CD14-positive monocyte (primary cell): Measurements from ENCODE around the gene KCNIP3. TPM values are rescaled to one million over a fixed set of nuclear protein-coding genes. Genes with fewer than 3 reads are reported as not detected.

ENCODE experiments used
- DNase-seq, 3 donors: peaks; one replicate each; pipeline ENCODE4 v3.0.0-alpha.2; 2011 to 2022
- H2AFZ ChIP-seq: 2 replicates; pipeline ENCODE4 v1.6.0; 2012; ENCODE audit warnings: mild to moderate bottlenecking, low read depth, low read length, inconsistent platforms; ENCODE audit not compliant: insufficient read depth, poor library complexity, severe bottlenecking
- H3K27ac ChIP-seq, 2 donors: 1 replicate in 1 of 2; 2 replicates in 1 of 2; pipeline ENCODE4 v1.5.1; 2012 to 2013; ENCODE audit warnings: low read length in 2 of 2, control low read depth in 1 of 2, inconsistent platforms in 1 of 2, low read depth in 1 of 2, mild to moderate bottlenecking in 1 of 2
- H3K27me3 ChIP-seq, 2 donors: one replicate each; pipeline versions ENCODE4 v1.6.0 to v1.6.1; 2011 to 2013; ENCODE audit warnings: low read length in 2 of 2; ENCODE audit not compliant: control insufficient read depth in 2 of 2, insufficient read depth in 2 of 2
- H3K36me3 ChIP-seq, 2 donors: replicated peaks in 1 of 2; 1 replicate in 1 of 2; 2 replicates in 1 of 2; pipeline versions ENCODE4 v1.5.1 to v1.6.1; 2012 to 2013; ENCODE audit warnings: low read length in 2 of 2, control low read depth in 1 of 2, inconsistent platforms in 1 of 2, mild to moderate bottlenecking in 1 of 2; ENCODE audit not compliant: insufficient read depth in 2 of 2, control insufficient read depth in 1 of 2
- H3K4me1 ChIP-seq, 2 donors: 1 replicate in 1 of 2; 2 replicates in 1 of 2; pipeline versions ENCODE4 v1.5.1 to v1.6.1; 2012 to 2013; ENCODE audit warnings: low read length in 2 of 2, control low read depth in 1 of 2, inconsistent platforms in 1 of 2, mild to moderate bottlenecking in 1 of 2, moderate library complexity in 1 of 2; ENCODE audit not compliant: insufficient read depth in 2 of 2, control insufficient read depth in 1 of 2
- H3K4me2 ChIP-seq: replicated peaks from 2 replicates; pipeline ENCODE3; 2012; ENCODE audit warnings: low read length, moderate library complexity, mild to moderate bottlenecking; ENCODE audit not compliant: poor library complexity, severe bottlenecking; ENCODE audit errors: extremely low read depth
- H3K4me3 ChIP-seq, 3 experiments: fragments of 200-600 bp in 1 of 3; sonication (generic) in 1 of 3; replicated peaks in 1 of 3; 1 replicate in 2 of 3; 2 replicates in 1 of 3; pipeline ENCODE4 v1.5.1; 2011 to 2013; ENCODE audit warnings: low read length in 3 of 3, mild to moderate bottlenecking in 3 of 3, control low read depth in 2 of 3, low read depth in 2 of 3, inconsistent platforms in 1 of 3, moderate library complexity in 1 of 3
- H3K79me2 ChIP-seq: 2 replicates; pipeline ENCODE4 v1.6.0; 2012; ENCODE audit warnings: mild to moderate bottlenecking, control low read depth, inconsistent platforms, low read length, moderate library complexity; ENCODE audit not compliant: insufficient read depth
- H3K9ac ChIP-seq: 2 replicates; pipeline ENCODE4 v1.6.0; 2017; ENCODE audit warnings: low read length, mild to moderate bottlenecking; ENCODE audit not compliant: insufficient read depth, poor library complexity, severe bottlenecking
- H3K9me3 ChIP-seq, 2 donors: replicated peaks in 1 of 2; 1 replicate in 1 of 2; 2 replicates in 1 of 2; pipeline versions ENCODE4 v1.5.1 to v1.6.1; 2012 to 2013; ENCODE audit warnings: low read length in 2 of 2, control low read depth in 1 of 2; ENCODE audit not compliant: control insufficient read depth in 1 of 2, insufficient read depth in 1 of 2
- H4K20me1 ChIP-seq: 2 replicates; pipeline ENCODE4 v1.6.0; 2012; ENCODE audit warnings: mild to moderate bottlenecking, low read length, control low read depth, moderate library complexity; ENCODE audit not compliant: insufficient read depth
- H3K27ac Mint-ChIP-seq, 7 donors: one replicate each; pipeline ENCODE4 v1.8.0; 2020; ENCODE audit warnings: mild to moderate bottlenecking in 7 of 7, mixed read lengths in 7 of 7, moderate library complexity in 6 of 7, inconsistent platforms in 2 of 7
- H3K27me3 Mint-ChIP-seq, 3 donors: one replicate each; pipeline ENCODE4 v1.8.0; 2021 to 2022; ENCODE audit warnings: low read depth in 3 of 3, mild to moderate bottlenecking in 3 of 3, mixed read lengths in 3 of 3, moderate library complexity in 3 of 3, inconsistent platforms in 1 of 3
- H3K36me3 Mint-ChIP-seq, 2 donors: one replicate each; pipeline ENCODE4 v1.8.0; 2020; ENCODE audit warnings: mixed read lengths in 2 of 2, inconsistent platforms in 1 of 2, mild to moderate bottlenecking in 1 of 2
- H3K4me1 Mint-ChIP-seq: one replicate; pipeline ENCODE4 v1.8.0; 2020; ENCODE audit warnings: mild to moderate bottlenecking, mixed read lengths
- H3K4me3 Mint-ChIP-seq, 2 donors: one replicate each; pipeline ENCODE4 v1.8.0; 2020; ENCODE audit warnings: mild to moderate bottlenecking in 2 of 2, mixed read lengths in 2 of 2, moderate library complexity in 1 of 2
- H3K9me3 Mint-ChIP-seq, 7 donors: one replicate each; pipeline ENCODE4 v1.8.0; 2020 to 2022; ENCODE audit warnings: mixed read lengths in 7 of 7, mild to moderate bottlenecking in 6 of 7, moderate library complexity in 6 of 7, inconsistent platforms in 2 of 7
- WGBS: methylation state at CpG from one replicate; pipeline ENCODE4 v1.1.5; 2013; ENCODE audit warnings: missing lambda C conversion rate; ENCODE audit not compliant: insufficient coverage; 5-methylcytosine and 5-hydroxymethylcytosine counted together
- intact Hi-C, 2 donors: fragments of 100-400 bp; cut with micrococcal nuclease; formaldehyde crosslinking; loops; one replicate each; pipeline versions ENCODE4 v1.15.0 to v1.15.1; 2023
- polyA plus RNA-seq, 3 donors: library from polyadenylated mRNA; depleted of rRNA in 1 of 3; unstranded in 2 of 3; stranded (reverse) in 1 of 3; fragments of 300-500 nt in 2 of 3; fragments of >200 nt in 1 of 3; fragmentation: Illumina TruSeq in 2 of 3; gene quantifications; 1 replicate in 2 of 3; 2 replicates in 1 of 3; pipeline ENCODE4 v1.2.3, GENCODE V29; 2012 to 2021
- TF ChIP-seq, protein P1 (sequence below): fragments of 200-600 bp; IDR thresholded peaks from one replicate; pipeline ENCODE4 v1.8.0; 2022; ENCODE audit warnings: antibody characterized with exemption, mild to moderate bottlenecking

Gene KCNIP3
- polyA plus RNA-seq, 3 donors = not detected

DNA sequence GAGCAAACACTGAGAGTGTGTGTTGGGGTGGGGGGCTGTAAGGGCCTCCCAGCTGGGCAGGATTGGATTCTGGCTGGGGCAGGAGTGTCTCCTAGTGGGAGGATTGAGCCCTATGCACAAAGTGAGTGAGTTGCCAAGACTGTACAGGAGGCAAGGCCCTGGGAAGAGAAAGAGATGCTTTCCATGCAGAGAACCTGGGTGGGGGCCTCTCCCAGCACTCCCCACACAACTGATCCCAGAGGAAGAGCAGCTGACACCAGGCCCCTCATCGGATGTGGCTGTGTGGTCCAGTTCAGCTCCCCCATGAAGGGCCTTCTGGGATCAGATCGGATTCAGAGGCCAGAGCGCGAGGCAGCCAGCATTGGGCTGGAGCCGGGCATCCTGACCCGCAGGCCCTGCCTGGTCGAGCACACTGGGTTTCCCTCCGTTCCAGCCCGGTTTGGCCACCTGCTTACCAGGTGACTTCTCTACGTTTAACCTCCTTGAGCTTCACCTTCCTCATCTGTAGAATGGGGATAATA is 56.0 kb downstream of the KCNIP3 start:
- 97% methylated on average over 4 of the region's 10 CpGs for WGBS

DNA sequence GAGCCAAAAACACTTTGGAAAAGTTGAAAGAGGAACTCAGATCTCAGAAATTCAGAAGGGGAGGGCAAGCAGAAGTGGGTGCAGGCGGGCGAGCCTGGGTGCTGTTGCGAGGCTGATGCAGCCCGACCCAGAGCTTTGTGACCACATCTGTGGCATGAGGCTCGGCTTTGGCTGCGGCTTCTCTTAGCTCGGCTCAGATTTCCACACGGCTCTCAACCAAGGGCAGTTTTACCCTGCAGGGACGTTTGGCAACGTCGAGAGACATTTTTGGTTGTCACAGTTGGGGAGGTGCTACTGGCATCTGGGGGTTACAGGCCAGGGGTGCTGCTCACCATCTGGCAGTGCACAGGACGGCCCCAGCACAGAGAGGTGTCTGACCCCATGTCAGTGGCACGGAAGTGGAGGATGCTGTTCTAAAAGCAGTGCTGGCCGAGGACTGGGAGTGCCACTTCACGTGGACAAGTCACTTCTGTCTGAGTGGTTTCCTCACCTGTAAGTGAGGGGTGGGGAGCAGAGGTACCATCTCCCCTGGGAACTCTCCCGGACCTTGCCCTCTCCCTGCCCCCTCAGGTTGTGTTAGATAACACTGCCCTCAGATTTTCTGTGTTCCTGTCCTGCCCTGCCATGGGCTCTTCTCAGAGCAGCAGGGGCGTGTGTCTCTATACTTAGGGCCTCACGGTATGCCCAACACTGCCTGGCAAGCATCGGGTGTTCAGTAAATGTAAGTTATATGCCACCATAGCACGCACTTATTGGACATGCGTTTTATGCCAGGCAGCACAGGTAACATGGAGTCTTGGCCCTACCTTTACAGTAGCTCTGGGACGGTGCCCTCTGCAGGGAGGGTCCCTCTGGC is 56.7 kb downstream of the KCNIP3 start:
- intact Hi-C loops = no loop called here
- H3K27me3 ChIP-seq = no peaks in the 10 kb centered on the region
- H3K9me3 Mint-ChIP-seq = peaks cover 0 to 10% (median 2%) of the 10 kb centered on the region in 7 donors
- H3K9me3 ChIP-seq = peaks cover 0 to 5% of the 10 kb centered on the region in 2 donors
- H3K4me2 ChIP-seq = no peak overlapping the region
- no peaks in the 10 kb centered on the region for H3K36me3 Mint-ChIP-seq
- no peak overlapping the region for H3K27ac Mint-ChIP-seq
- H4K20me1 ChIP-seq = no peaks in the 10 kb centered on the region
- H2AFZ ChIP-seq = no peak overlapping the region
- no peaks in the 10 kb centered on the region for H3K4me1 Mint-ChIP-seq
- H3K27me3 Mint-ChIP-seq = peaks cover 3 to 16% (median 6%) of the 10 kb centered on the region in 3 donors
- no peak for DNase-seq
- H3K36me3 ChIP-seq = no peaks in the 10 kb centered on the region
- no peaks in the 10 kb centered on the region for H3K4me1 ChIP-seq
- no peak overlapping the region for H3K9ac ChIP-seq
- no peaks in the 10 kb centered on the region for H3K79me2 ChIP-seq
- 74% methylated on average over 21 of the region's 22 CpGs for WGBS
- TF ChIP-seq, protein P1, sequence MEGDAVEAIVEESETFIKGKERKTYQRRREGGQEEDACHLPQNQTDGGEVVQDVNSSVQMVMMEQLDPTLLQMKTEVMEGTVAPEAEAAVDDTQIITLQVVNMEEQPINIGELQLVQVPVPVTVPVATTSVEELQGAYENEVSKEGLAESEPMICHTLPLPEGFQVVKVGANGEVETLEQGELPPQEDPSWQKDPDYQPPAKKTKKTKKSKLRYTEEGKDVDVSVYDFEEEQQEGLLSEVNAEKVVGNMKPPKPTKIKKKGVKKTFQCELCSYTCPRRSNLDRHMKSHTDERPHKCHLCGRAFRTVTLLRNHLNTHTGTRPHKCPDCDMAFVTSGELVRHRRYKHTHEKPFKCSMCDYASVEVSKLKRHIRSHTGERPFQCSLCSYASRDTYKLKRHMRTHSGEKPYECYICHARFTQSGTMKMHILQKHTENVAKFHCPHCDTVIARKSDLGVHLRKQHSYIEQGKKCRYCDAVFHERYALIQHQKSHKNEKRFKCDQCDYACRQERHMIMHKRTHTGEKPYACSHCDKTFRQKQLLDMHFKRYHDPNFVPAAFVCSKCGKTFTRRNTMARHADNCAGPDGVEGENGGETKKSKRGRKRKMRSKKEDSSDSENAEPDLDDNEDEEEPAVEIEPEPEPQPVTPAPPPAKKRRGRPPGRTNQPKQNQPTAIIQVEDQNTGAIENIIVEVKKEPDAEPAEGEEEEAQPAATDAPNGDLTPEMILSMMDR = no peak
- H3K4me3 ChIP-seq = no peak overlapping the region
- no peak overlapping the region for H3K4me3 Mint-ChIP-seq
- no peak overlapping the region for H3K27ac ChIP-seq

More for the DNA sequence above, 56.0 kb downstream of the KCNIP3 start:
- TF ChIP-seq, protein P1 = no peak
- H3K9me3 ChIP-seq = peaks cover 0 to 5% of the 10 kb centered on the region in 2 donors
- peaks cover 8 to 23% (median 11%) of the 10 kb centered on the region in 3 donors for H3K27me3 Mint-ChIP-seq
- intact Hi-C loops = no loop called here
- no peak overlapping the region for H3K27ac ChIP-seq
- no peak overlapping the region for H2AFZ ChIP-seq
- no peaks in the 10 kb centered on the region for H4K20me1 ChIP-seq
- H3K4me1 ChIP-seq = no peaks in the 10 kb centered on the region
- H3K36me3 ChIP-seq = no peaks in the 10 kb centered on the region
- H3K27ac Mint-ChIP-seq = peak overlapping the region in 1 of 7 donors; percentile 25
- peaks cover 0 to 10% (median 2%) of the 10 kb centered on the region in 7 donors for H3K9me3 Mint-ChIP-seq
- H3K4me3 ChIP-seq = no peak overlapping the region
- no peaks in the 10 kb centered on the region for H3K79me2 ChIP-seq
- no peaks in the 10 kb centered on the region for H3K4me1 Mint-ChIP-seq
- H3K9ac ChIP-seq = no peak overlapping the region
- H3K27me3 ChIP-seq = peaks cover 0 to 3% of the 10 kb centered on the region in 2 donors
- H3K36me3 Mint-ChIP-seq = no peaks in the 10 kb centered on the region
- no peak for DNase-seq
- H3K4me2 ChIP-seq = no peak overlapping the region
- no peak overlapping the region for H3K4me3 Mint-ChIP-seq
